ENCODE results near the gene ELOVL6. TPM values are rescaled to one million over a fixed set of nuclear protein-coding genes. Genes with fewer than 3 reads are reported as not detected.

The ELOVL6 gene
- total RNA-seq, 1 experiment from 2014 or later = 9.5 TPM

- Mint-ChIP-seq H3K27ac (ENCODE audit: unreplicated experiment) (no peak overlapping the region), H3K4me1 (ENCODE audit: low read depth, unreplicated experiment) (peaks cover 17% of the 10 kb centered on the region), H3K27me3 (ENCODE audit: insufficient read depth, unreplicated experiment) (no peaks in the 10 kb centered on the region), H3K36me3 (ENCODE audit: insufficient read depth, unreplicated experiment) (peaks cover 8% of the 10 kb centered on the region), H3K4me3 (ENCODE audit: unreplicated experiment) (peak overlapping the region; percentile 39), H3K9me3 (ENCODE audit: unreplicated experiment) (no peaks in the 10 kb centered on the region)
- DNase-seq = no peak
- POLR2A ChIA-PET = no interaction called here
- Histone ChIP-seq H3K36me3 (ENCODE audit: control insufficient read depth, insufficient read depth, low read length) (no peaks in the 10 kb centered on the region), H3K4me1 (peaks cover 18% of the 10 kb centered on the region), H3K27me3 (replicated peaks; ENCODE audit: control insufficient read depth, insufficient read depth, low read length) (no peaks in the 10 kb centered on the region), H3K4me3 (ENCODE audit: low read depth, low read length) (no peak overlapping the region), H3K9me3 (no peaks in the 10 kb centered on the region)
- intact Hi-C loops (cut with micrococcal nuclease; ENCODE audit: unreplicated experiment) = no loop called here
- BruUV-seq (replicated peaks) = no TSS peak
- CTCF ChIA-PET = interaction anchor here (1.0 kb wide), 1 partner anchor 15 kb away, joined by 3 read pairs; no protein-coding TSS in a partner anchor
- no peak for TF ChIP-seq CTCF (IDR thresholded peaks at IDR 0.05; ENCODE audit: insufficient read depth in 1 of 2, low read depth in 1 of 2, low read length in 1 of 2, severe bottlenecking in 1 of 2, unreplicated experiment in 1 of 2)
Observed at GRCh38 chr4:110020646-110021443, 177.6 kb downstream of the ELOVL6 start.

- no TSS peak for BruUV-seq (replicated peaks)
- Mint-ChIP-seq H3K4me1 (ENCODE audit: low read depth, unreplicated experiment) (peaks cover 17% of the 10 kb centered on the region), H3K27ac (ENCODE audit: unreplicated experiment) (peak overlapping the region; percentile 90), H3K4me3 (ENCODE audit: unreplicated experiment) (peak overlapping the region; percentile 39), H3K9me3 (ENCODE audit: unreplicated experiment) (no peaks in the 10 kb centered on the region), H3K27me3 (ENCODE audit: insufficient read depth, unreplicated experiment) (no peaks in the 10 kb centered on the region), H3K36me3 (ENCODE audit: insufficient read depth, unreplicated experiment) (peaks cover 8% of the 10 kb centered on the region)
- no peaks in the 10 kb centered on the region for H3K27me3 ChIP-seq (replicated peaks; ENCODE audit: control insufficient read depth, insufficient read depth, low read length)
- TF ChIP-seq CTCF (IDR thresholded peaks at IDR 0.05; ENCODE audit: insufficient read depth in 1 of 2, low read depth in 1 of 2, low read length in 1 of 2, severe bottlenecking in 1 of 2, unreplicated experiment in 1 of 2) = no peak
- intact Hi-C loops (cut with micrococcal nuclease; ENCODE audit: unreplicated experiment) = no loop called here
- CTCF ChIA-PET = interaction anchor here (1.0 kb wide), 1 partner anchor 14 kb away, joined by 3 read pairs; no protein-coding TSS in a partner anchor
- H3K9me3 ChIP-seq = no peaks in the 10 kb centered on the region
- H3K4me1 ChIP-seq = peaks cover 18% of the 10 kb centered on the region
- peak; percentile 22 to 40 for DNase-seq
- H3K4me3 ChIP-seq (ENCODE audit: low read depth, low read length) = no peak overlapping the region
- POLR2A ChIA-PET = no interaction called here
- H3K36me3 ChIP-seq (ENCODE audit: control insufficient read depth, insufficient read depth, low read length) = no peaks in the 10 kb centered on the region
Observed at GRCh38 chr4:110020139-110020538, 178.3 kb downstream of the ELOVL6 start.

GRCh38 chr4:110019153-110019552, 179.3 kb downstream of the ELOVL6 start:
- no peaks in the 10 kb centered on the region for H3K9me3 ChIP-seq
- Mint-ChIP-seq H3K4me3 (ENCODE audit: unreplicated experiment) (no peak overlapping the region), H3K4me1 (ENCODE audit: low read depth, unreplicated experiment) (peaks cover 17% of the 10 kb centered on the region), H3K36me3 (ENCODE audit: insufficient read depth, unreplicated experiment) (peaks cover 8% of the 10 kb centered on the region), H3K27ac (ENCODE audit: unreplicated experiment) (no peak overlapping the region), H3K9me3 (ENCODE audit: unreplicated experiment) (no peaks in the 10 kb centered on the region), H3K27me3 (ENCODE audit: insufficient read depth, unreplicated experiment) (no peaks in the 10 kb centered on the region)
- H3K4me1 ChIP-seq = peaks cover 18% of the 10 kb centered on the region
- CTCF ChIA-PET = interaction anchor here (0.6 kb wide), 1 partner anchor 17 kb away, joined by 4 read pairs; no protein-coding TSS in a partner anchor
- POLR2A ChIA-PET = no interaction called here
- intact Hi-C loops (cut with micrococcal nuclease; ENCODE audit: unreplicated experiment) = no loop called here
- no peaks in the 10 kb centered on the region for H3K27me3 ChIP-seq (replicated peaks; ENCODE audit: control insufficient read depth, insufficient read depth, low read length)
- H3K36me3 ChIP-seq (ENCODE audit: control insufficient read depth, insufficient read depth, low read length) = no peaks in the 10 kb centered on the region
- no peak for DNase-seq
- no peak overlapping the region for H3K4me3 ChIP-seq (ENCODE audit: low read depth, low read length)
- no TSS peak for BruUV-seq (replicated peaks)
- no peak for TF ChIP-seq CTCF (IDR thresholded peaks at IDR 0.05; ENCODE audit: insufficient read depth in 1 of 2, low read depth in 1 of 2, low read length in 1 of 2, severe bottlenecking in 1 of 2, unreplicated experiment in 1 of 2)

All from Caco-2 (cell line).